IMR-90 (cell line): Measurements from ENCODE around the gene FCN1.

Experiments used
- CEBPB ChIP-seq: IDR thresholded peaks from 2 replicates; pipeline ENCODE4 v1.6.1; 2012; ENCODE audit warnings: low read depth, low read length, improper control_type of control experiment
- MAZ ChIP-seq: IDR thresholded peaks from 2 replicates; pipeline ENCODE4 v1.6.1; 2012; ENCODE audit warnings: low read depth, mild to moderate bottlenecking, low read length, improper control_type of control experiment, moderate library complexity, borderline replicate concordance
- POLR2A ChIP-seq: IDR thresholded peaks from 2 replicates; pipeline ENCODE4 v1.6.1; 2012; ENCODE audit warnings: mild to moderate bottlenecking, low read depth, low read length
- TF ChIP-seq, protein P1 (sequence below): conservative IDR thresholded peaks from 2 replicates; pipeline ENCODE4 v1.5.1; 2012; ENCODE audit warnings: mild to moderate bottlenecking, low read depth, low read length, improper control_type of control experiment
- TF ChIP-seq, protein P2 (sequence below): fragments of 150-350 bp; IDR thresholded peaks from 2 replicates; pipeline ENCODE4 v1.6.1; 2017; ENCODE audit warnings: mild to moderate bottlenecking, antibody characterized with exemption, low read length, low read depth

DNA sequence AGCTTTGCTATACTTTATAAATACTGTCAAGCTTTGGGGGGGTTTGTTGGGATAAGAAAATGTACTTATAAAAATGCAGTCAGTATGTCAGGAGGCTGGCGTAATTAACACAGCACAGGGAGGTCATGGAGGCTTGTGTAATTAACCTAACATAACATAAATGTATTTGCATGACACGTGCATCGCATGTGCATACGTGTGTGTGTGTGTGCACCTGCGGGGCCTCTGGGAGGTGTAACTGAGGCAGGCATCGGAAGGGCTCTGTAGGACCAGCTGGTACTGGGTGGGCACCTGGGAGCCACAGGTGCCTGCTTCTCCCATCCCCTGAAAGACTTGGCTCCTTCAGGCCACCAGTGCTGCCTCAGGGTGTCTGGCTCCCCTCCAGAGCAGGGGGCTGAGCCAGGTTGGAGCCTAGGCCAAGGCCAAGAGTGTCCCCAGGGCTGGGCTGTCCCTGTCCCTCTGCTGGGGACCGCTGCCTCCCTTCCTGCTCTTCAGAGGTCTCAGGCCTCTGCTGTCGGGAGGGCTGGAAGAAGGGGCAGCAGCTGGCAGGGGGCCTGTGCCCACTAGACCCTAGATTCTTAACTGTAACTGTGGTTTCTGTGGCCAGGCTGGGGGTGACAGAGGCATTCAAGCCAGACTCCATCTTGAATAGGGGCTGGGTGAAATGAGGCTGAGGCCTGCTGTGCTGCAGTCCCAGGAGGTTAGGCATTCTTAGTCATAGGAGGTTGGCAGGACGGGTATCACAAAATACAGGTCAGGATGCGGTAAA lies 28.1 kb downstream of the FCN1 start:
- TF ChIP-seq, protein P1, sequence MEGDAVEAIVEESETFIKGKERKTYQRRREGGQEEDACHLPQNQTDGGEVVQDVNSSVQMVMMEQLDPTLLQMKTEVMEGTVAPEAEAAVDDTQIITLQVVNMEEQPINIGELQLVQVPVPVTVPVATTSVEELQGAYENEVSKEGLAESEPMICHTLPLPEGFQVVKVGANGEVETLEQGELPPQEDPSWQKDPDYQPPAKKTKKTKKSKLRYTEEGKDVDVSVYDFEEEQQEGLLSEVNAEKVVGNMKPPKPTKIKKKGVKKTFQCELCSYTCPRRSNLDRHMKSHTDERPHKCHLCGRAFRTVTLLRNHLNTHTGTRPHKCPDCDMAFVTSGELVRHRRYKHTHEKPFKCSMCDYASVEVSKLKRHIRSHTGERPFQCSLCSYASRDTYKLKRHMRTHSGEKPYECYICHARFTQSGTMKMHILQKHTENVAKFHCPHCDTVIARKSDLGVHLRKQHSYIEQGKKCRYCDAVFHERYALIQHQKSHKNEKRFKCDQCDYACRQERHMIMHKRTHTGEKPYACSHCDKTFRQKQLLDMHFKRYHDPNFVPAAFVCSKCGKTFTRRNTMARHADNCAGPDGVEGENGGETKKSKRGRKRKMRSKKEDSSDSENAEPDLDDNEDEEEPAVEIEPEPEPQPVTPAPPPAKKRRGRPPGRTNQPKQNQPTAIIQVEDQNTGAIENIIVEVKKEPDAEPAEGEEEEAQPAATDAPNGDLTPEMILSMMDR: no peak
- TF ChIP-seq POLR2A (no peak), CEBPB (no peak), MAZ (no peak)
- TF ChIP-seq, protein P2, sequence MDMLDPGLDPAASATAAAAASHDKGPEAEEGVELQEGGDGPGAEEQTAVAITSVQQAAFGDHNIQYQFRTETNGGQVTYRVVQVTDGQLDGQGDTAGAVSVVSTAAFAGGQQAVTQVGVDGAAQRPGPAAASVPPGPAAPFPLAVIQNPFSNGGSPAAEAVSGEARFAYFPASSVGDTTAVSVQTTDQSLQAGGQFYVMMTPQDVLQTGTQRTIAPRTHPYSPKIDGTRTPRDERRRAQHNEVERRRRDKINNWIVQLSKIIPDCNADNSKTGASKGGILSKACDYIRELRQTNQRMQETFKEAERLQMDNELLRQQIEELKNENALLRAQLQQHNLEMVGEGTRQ: no peak
